Choroid plexus epithelial cell (primary cell): Measurements from ENCODE around the gene MRPL9.

ENCODE experiments used
- DNase-seq: peaks from one replicate; pipeline ENCODE4 v3.0.0-alpha.2; 2010; ENCODE audit warnings: low read depth
- H3K4me3 ChIP-seq: 2 replicates; pipeline ENCODE4 v1.5.1; 2011; ENCODE audit warnings: low read depth, mild to moderate bottlenecking, control low read depth, low read length, moderate library complexity
- CTCF ChIP-seq: conservative IDR thresholded peaks from 2 replicates; pipeline ENCODE4 v1.5.1; 2011; ENCODE audit warnings: low read depth, mild to moderate bottlenecking, control low read depth, inconsistent platforms, low read length, moderate library complexity

Gene MRPL9

GRCh38 chr1:151715726-151716404 lies 47.4 kb downstream of the MRPL9 start:
- no peak overlapping the region for H3K4me3 ChIP-seq
- DNase-seq = no peak
- peak; percentile 9 for TF ChIP-seq CTCF

GRCh38 chr1:151714820-151715725 lies 48.2 kb downstream of the MRPL9 start:
- no peak for TF ChIP-seq CTCF
- DNase-seq = no peak
- H3K4me3 ChIP-seq = no peak overlapping the region

- TF ChIP-seq CTCF = no peak
- no peak overlapping the region for H3K4me3 ChIP-seq
- no peak for DNase-seq
Observed at GRCh38 chr1:151713874-151714273, 49.4 kb downstream of the MRPL9 start.

- no peak for TF ChIP-seq CTCF
- no peak overlapping the region for H3K4me3 ChIP-seq
- DNase-seq = no peak
Observed at GRCh38 chr1:151713044-151713443, 50.3 kb downstream of the MRPL9 start.

GRCh38 chr1:151711951-151712350 lies 51.3 kb downstream of the MRPL9 start:
- DNase-seq = no peak
- TF ChIP-seq CTCF = no peak
- no peak overlapping the region for H3K4me3 ChIP-seq

GRCh38 chr1:151711044-151711800 lies 52.1 kb downstream of the MRPL9 start:
- no peak overlapping the region for H3K4me3 ChIP-seq
- no peak for DNase-seq
- no peak for TF ChIP-seq CTCF
